Measurements from ENCODE around the gene QKI.

Gene QKI

DNA sequence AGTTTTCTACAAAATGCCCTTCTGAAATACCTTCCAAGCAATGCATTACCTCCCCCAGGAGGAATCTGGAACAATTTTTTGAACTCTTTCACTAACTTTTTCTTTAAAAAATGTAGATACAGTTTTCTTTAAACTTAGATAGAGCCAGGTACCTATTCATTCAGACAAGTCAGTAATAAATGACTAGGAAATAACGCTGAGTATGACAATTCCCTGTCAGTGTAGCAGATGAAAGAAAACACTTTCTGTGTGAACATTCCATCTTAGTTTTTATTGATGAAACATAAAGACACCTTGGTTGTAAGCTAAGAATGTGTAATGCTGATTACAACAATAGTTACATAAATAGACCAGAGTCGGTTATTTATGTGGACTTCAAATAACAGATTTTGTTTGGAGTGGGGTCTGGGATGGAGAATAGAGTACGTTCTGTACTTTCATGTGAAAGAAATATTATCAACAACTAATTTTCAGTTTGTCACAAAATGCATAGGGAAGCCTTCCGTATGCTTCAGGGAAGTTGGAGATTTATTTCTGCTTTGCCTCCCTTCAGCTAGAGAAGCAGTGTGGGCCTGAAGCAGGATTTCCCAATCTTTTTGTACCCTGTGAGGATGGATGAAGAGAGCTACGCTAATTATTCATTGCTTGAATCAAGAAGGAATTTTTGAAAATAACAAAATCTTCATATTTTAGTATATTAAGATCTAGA lies 19.2 kb upstream of the QKI start:
- H3K4me3 ChIP-seq (ENCODE audit: low read length) = no peak overlapping the region
- H3K4me1 ChIP-seq (ENCODE audit: insufficient read depth, low read length) = peaks cover 62% of the 10 kb centered on the region
- H3K9me3 ChIP-seq (ENCODE audit: low read length) = no peaks in the 10 kb centered on the region
- H3K27me3 ChIP-seq (ENCODE audit: insufficient read depth, low read length) = no peaks in the 10 kb centered on the region
- H3K36me3 ChIP-seq (ENCODE audit: insufficient read depth, low read length) = no peaks in the 10 kb centered on the region
- no peak overlapping the region for H2AFZ ChIP-seq (ENCODE audit: low read depth, low read length)

DNA sequence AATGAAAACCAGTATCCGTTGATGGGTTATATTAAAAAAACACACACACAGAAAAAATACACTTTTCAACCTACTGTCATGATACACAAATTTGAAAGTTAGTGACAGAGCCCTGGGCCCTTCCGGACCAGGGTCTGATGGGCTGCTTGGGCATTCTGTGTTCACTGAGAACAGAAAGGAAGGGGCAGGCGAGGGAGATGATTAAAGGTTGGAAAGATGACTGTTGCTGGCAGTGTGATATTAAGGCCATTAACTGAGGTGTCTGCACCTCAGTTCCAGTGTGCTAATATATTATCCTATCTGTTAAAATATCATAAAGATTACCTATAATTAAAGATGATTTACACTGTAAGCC lies 18.7 kb upstream of the QKI start:
- H3K4me3 ChIP-seq (ENCODE audit: low read length) = peak overlapping the region; percentile 31
- H3K4me1 ChIP-seq (ENCODE audit: insufficient read depth, low read length) = peaks cover 67% of the 10 kb centered on the region
- no peak overlapping the region for H2AFZ ChIP-seq (ENCODE audit: low read depth, low read length)
- H3K27me3 ChIP-seq (ENCODE audit: insufficient read depth, low read length) = no peaks in the 10 kb centered on the region
- no peaks in the 10 kb centered on the region for H3K36me3 ChIP-seq (ENCODE audit: insufficient read depth, low read length)
- no peaks in the 10 kb centered on the region for H3K9me3 ChIP-seq (ENCODE audit: low read length)

DNA sequence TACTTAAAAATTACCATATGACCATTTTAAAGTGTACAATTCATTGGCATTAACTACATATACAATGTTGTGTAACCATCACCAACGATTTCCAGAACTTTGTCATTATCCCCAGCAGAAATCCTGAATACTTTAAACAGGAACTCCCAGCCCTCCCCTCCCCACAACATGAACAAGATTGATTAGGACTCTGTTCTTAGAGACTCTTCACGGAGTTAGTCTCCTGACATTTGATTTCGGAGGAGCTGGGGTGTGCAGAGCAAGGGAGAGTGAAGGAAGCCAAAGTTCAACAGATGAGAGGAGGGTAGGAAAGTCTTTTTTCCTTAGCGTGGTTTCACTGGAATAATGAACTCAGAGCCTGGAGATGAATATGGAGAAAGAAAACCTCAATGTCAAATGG lies 17.2 kb upstream of the QKI start:
- Histone ChIP-seq H2AFZ (ENCODE audit: low read depth, low read length) (no peak overlapping the region), H3K4me1 (ENCODE audit: insufficient read depth, low read length) (peaks cover 72% of the 10 kb centered on the region), H3K9me3 (ENCODE audit: low read length) (no peaks in the 10 kb centered on the region), H3K4me3 (ENCODE audit: low read length) (peak overlapping the region; percentile 26), H3K27me3 (ENCODE audit: insufficient read depth, low read length) (no peaks in the 10 kb centered on the region), H3K36me3 (ENCODE audit: insufficient read depth, low read length) (no peaks in the 10 kb centered on the region)

- H3K9me3 ChIP-seq (ENCODE audit: low read length) = no peaks in the 10 kb centered on the region
- no peak overlapping the region for H3K4me3 ChIP-seq (ENCODE audit: low read length)
- no peaks in the 10 kb centered on the region for H3K36me3 ChIP-seq (ENCODE audit: insufficient read depth, low read length)
- H2AFZ ChIP-seq (ENCODE audit: low read depth, low read length) = no peak overlapping the region
- no peaks in the 10 kb centered on the region for H3K27me3 ChIP-seq (ENCODE audit: insufficient read depth, low read length)
- H3K4me1 ChIP-seq (ENCODE audit: insufficient read depth, low read length) = peaks cover 69% of the 10 kb centered on the region
Measured at GRCh38 chr6:163398115-163398514, 16.4 kb upstream of the QKI start.

DNA sequence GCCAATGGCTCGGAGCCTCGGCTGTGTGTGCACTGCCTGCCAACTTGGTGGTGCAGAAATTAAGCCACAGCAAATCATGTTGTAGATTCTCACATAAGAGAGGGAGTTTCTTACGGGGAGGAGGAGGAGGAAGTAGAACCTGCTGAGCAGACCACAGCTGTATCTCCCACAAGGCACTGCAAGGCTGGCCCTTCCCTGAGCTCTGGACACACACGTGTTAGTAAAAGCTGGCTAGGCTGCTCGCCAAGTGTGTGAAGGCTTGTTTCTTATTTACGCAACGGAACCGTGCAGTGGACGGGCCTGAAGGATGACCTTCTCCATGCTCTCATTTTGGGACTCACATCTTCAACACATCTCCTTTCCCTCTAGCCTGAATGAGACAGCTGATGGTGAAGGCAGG lies 15.7 kb upstream of the QKI start:
- H3K4me1 ChIP-seq (ENCODE audit: insufficient read depth, low read length) = peaks cover 69% of the 10 kb centered on the region
- H3K4me3 ChIP-seq (ENCODE audit: low read length) = no peak overlapping the region
- H2AFZ ChIP-seq (ENCODE audit: low read depth, low read length) = no peak overlapping the region

DNA sequence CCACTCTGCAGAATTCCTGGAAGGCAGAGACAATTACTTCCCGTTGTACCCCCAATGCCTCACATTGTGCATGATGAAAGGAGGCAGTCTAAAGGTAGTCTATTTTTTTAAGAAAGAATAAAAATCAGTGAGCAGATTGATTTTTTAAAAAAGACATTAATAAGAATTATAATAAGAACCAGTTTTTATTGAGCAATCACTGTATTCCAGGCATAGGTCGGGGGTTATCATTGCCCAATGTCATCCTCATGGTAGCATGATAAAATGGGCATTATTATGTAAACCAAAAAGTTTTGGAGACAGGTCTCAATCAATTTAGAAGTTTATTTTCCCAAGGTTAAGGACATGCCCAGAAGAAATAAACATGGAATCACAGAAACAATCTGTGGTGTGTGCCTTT lies 14.0 kb upstream of the QKI start:
- Histone ChIP-seq H3K36me3 (ENCODE audit: insufficient read depth, low read length) (no peaks in the 10 kb centered on the region), H2AFZ (ENCODE audit: low read depth, low read length) (no peak overlapping the region), H3K4me3 (ENCODE audit: low read length) (no peak overlapping the region), H3K9me3 (ENCODE audit: low read length) (no peaks in the 10 kb centered on the region), H3K27me3 (ENCODE audit: insufficient read depth, low read length) (no peaks in the 10 kb centered on the region), H3K4me1 (ENCODE audit: insufficient read depth, low read length) (peaks cover 69% of the 10 kb centered on the region)

More for the DNA sequence above, 15.7 kb upstream of the QKI start:
- Histone ChIP-seq H3K9me3 (ENCODE audit: low read length) (no peaks in the 10 kb centered on the region), H3K27me3 (ENCODE audit: insufficient read depth, low read length) (no peaks in the 10 kb centered on the region), H3K36me3 (ENCODE audit: insufficient read depth, low read length) (no peaks in the 10 kb centered on the region)

GRCh38 chr6:163401039-163401885 lies 13.3 kb upstream of the QKI start:
- Histone ChIP-seq H3K9me3 (ENCODE audit: low read length) (no peaks in the 10 kb centered on the region), H3K4me1 (ENCODE audit: insufficient read depth, low read length) (peaks cover 68% of the 10 kb centered on the region), H2AFZ (ENCODE audit: low read depth, low read length) (no peak overlapping the region), H3K27me3 (ENCODE audit: insufficient read depth, low read length) (no peaks in the 10 kb centered on the region), H3K36me3 (ENCODE audit: insufficient read depth, low read length) (no peaks in the 10 kb centered on the region), H3K4me3 (ENCODE audit: low read length) (no peak overlapping the region)

DNA sequence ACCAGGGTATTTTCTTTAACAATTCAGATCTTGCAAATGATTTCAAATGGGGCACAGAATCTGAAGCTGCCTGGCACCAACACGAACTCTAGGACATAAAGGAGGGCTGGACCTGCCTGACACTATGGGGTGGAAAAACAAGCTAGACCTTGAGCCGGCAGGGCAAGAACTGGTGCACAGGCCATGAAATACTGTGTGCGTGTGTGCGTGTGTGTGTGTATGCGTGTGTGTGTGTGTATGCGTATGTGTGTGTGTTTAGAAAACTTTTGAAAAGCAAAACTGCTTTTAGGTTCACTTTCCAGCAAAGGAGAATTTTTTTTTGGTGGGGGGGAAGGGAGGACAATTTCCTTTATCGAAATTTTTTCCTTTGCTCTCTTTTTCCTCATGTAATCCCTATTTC lies 11.9 kb upstream of the QKI start:
- H3K36me3 ChIP-seq (ENCODE audit: insufficient read depth, low read length) = no peaks in the 10 kb centered on the region
- H3K9me3 ChIP-seq (ENCODE audit: low read length) = no peaks in the 10 kb centered on the region
- peaks cover 67% of the 10 kb centered on the region for H3K4me1 ChIP-seq (ENCODE audit: insufficient read depth, low read length)
- H3K4me3 ChIP-seq (ENCODE audit: low read length) = no peak overlapping the region
- no peak overlapping the region for H2AFZ ChIP-seq (ENCODE audit: low read depth, low read length)
- no peaks in the 10 kb centered on the region for H3K27me3 ChIP-seq (ENCODE audit: insufficient read depth, low read length)

GRCh38 chr6:163404825-163405265 lies 9.7 kb upstream of the QKI start:
- Histone ChIP-seq H2AFZ (ENCODE audit: low read depth, low read length) (no peak overlapping the region), H3K9me3 (ENCODE audit: low read length) (peaks cover 2% of the 10 kb centered on the region), H3K4me1 (ENCODE audit: insufficient read depth, low read length) (peaks cover 53% of the 10 kb centered on the region), H3K27me3 (ENCODE audit: insufficient read depth, low read length) (no peaks in the 10 kb centered on the region), H3K4me3 (ENCODE audit: low read length) (no peak overlapping the region), H3K36me3 (ENCODE audit: insufficient read depth, low read length) (no peaks in the 10 kb centered on the region)

DNA sequence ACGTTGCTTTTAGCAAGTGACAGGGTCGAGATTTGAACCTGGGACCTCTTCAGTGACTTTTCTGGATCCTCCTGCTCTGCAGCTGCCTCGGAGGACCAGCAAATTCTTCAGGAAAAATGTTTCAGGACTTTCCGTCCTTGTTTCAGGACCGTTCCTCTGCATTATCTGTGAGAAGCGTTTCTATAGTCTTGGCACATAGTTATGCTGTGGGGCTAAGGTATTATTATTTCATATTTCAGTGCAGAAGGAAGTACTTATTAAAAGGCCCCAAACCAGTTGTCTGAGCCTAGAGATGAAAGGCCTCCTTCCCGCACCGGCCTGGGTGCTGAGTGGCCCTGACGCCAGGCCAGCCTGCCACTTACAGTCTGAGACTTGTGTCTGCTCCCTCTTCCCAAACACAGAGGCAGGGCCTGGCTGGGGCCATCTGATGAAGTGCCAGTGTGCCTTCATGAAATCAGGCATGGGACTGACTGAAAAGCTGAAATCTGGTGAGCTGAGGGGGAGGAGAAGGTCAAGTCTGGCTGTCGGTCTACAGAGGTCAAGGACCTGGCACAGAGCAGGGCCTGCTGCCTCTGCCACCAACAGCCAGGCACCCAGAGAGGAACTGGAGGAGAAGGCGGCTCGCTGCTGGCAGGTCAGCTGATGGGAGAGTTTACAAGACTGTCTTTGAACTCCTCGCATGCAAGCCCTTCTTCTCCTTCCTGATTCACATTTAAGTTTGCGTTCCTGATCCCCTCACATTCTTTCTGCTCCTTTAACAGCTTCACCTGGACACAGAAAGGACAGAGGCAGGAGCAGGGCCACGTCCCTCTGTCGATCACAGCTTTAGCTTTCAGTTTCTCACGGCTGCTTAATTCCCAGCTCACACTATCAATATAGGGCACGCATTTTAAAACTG lies 8.9 kb upstream of the QKI start:
- H3K4me3 ChIP-seq (ENCODE audit: low read length) = peak overlapping the region; percentile 9
- H3K4me1 ChIP-seq (ENCODE audit: insufficient read depth, low read length) = peaks cover 48% of the 10 kb centered on the region
- no peak overlapping the region for H2AFZ ChIP-seq (ENCODE audit: low read depth, low read length)
- peaks cover 2% of the 10 kb centered on the region for H3K9me3 ChIP-seq (ENCODE audit: low read length)
- H3K36me3 ChIP-seq (ENCODE audit: insufficient read depth, low read length) = no peaks in the 10 kb centered on the region
- no peaks in the 10 kb centered on the region for H3K27me3 ChIP-seq (ENCODE audit: insufficient read depth, low read length)

- Histone ChIP-seq H3K9me3 (ENCODE audit: low read length) (peaks cover 2% of the 10 kb centered on the region), H3K27me3 (ENCODE audit: insufficient read depth, low read length) (no peaks in the 10 kb centered on the region), H3K4me3 (ENCODE audit: low read length) (peak overlapping the region; percentile 9), H2AFZ (ENCODE audit: low read depth, low read length) (no peak overlapping the region), H3K4me1 (ENCODE audit: insufficient read depth, low read length) (peaks cover 41% of the 10 kb centered on the region), H3K36me3 (ENCODE audit: insufficient read depth, low read length) (no peaks in the 10 kb centered on the region)
Measured at GRCh38 chr6:163406366-163406765, 8.2 kb upstream of the QKI start.

- Histone ChIP-seq H3K4me3 (ENCODE audit: low read length) (no peak overlapping the region), H3K4me1 (ENCODE audit: insufficient read depth, low read length) (peaks cover 36% of the 10 kb centered on the region), H3K27me3 (ENCODE audit: insufficient read depth, low read length) (no peaks in the 10 kb centered on the region), H3K9me3 (ENCODE audit: low read length) (peaks cover 2% of the 10 kb centered on the region), H3K36me3 (ENCODE audit: insufficient read depth, low read length) (no peaks in the 10 kb centered on the region), H2AFZ (ENCODE audit: low read depth, low read length) (no peak overlapping the region)
Measured at GRCh38 chr6:163406830-163407229, 7.7 kb upstream of the QKI start.
